Esophagus mucosa (tissue), 1 donor: ENCODE results near the gene ALG5. TPM values are rescaled to one million over a fixed set of nuclear protein-coding genes. Genes with fewer than 3 reads are reported as not detected.

Source experiments
- ATAC-seq: fragments of 200-7000 bp; cut with Tn5 transposase; one replicate; pipeline ENCODE4 v1.9.1; 2020
- total RNA-seq: library from RNA; stranded (reverse); gene quantifications from one replicate; pipeline ENCODE4 v1.2.4, GENCODE V29; 2023
- donor health status: DM: yes; HTN: yes; CAD: no.

Gene ALG5
- total RNA-seq, 1 donor from 2014 or later: 20.0 TPM

DNA sequence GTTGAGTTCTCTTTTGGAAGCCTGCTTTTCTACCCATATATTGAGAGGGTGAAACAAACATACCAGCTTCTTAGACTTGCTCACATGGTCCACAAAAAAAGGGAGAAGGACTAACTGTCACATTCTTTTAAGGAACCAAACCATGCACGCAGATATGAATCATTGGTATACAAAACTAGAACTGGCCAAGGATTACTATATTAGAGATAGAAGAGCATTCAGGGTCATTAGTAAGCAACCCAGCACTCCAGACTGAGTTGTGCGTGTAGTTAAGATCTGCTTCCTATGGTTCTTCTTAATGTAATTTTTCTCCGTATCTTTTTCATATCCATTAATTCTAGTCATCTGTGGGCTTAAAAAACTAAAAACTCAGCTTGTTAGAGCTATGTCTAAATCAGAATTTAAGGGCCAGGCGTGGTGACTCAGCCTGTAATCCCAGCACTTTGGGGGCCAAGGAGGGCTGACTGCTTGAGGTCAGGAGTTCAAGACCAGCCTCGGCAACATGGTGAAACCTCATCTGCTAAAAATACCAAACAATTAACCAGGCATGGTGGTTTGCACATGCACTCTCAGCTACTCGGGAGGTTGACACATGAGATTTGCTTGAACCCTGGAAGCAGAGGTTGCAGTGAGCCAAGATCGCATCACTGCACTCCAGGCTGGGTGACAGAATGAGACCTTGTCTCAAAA lies 19.6 kb downstream of the ALG5 start:
- ATAC-seq: no peak

DNA sequence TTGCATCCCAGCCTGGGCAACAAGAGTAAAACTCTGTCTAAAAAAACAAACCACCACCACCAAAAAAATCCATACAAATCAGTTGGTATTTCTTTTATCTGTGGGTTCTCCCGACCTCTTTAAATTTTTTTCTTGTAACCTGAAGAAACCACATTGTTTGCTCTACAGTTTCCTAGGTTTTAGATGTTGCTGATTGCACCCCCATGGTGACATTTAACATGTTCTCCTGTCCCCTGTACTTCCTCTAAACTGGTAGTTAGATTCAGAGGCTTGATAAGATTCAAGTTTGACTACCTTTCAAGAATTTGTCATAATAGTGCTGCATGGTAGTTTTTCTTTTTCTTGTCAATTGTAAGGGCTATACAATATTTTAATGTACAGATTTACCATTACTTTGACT lies 24.0 kb downstream of the ALG5 start:
- no peak for ATAC-seq

DNA sequence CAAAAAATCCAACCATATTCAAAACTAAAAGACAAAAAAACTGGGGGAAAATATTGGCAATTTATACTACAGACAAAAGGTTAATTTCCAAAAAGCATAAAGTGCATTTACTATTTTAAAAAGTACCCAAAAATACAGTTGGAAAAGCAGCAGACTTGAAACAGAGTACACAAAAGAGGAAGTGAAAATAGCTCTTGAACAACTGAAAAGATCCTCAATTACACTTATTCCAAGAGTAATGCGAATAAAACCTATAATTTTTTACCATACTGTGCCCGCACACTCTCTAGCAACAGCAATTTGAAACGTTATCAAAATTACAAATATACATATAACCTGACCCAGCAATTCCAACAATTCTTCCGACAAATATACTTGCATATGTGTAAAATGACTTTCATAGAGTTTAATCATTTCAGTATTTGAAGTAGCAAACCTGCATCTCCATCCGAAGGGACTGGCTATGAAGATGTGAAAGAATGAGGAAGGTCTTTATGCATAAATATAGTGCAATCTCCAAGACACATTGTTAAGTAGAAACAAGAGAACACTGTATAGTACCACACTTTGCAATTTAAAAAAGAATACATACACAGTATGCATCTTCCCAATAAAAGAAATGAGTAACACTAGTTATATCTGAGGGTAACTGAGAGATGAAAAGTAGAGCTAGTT lies 25.4 kb downstream of the ALG5 start:
- no peak for ATAC-seq

DNA sequence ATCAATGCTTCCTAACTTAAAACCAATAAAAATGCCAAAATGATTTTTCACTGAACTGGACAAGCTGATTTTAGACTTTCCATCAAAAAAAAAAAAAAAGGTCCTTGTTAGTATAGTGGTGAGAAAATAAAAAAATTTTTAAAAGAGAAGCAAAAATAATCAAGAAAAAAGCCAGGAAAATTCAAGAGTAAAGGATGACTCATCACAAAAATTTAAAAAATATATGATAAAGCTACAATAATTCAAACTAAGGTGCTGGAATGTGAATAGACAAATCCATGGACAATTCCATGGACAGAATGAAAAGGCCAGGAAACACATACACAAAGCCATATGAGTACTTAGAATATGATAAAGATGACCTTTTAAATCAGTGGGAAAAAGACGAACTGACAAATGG lies 26.1 kb downstream of the ALG5 start:
- no peak for ATAC-seq

DNA sequence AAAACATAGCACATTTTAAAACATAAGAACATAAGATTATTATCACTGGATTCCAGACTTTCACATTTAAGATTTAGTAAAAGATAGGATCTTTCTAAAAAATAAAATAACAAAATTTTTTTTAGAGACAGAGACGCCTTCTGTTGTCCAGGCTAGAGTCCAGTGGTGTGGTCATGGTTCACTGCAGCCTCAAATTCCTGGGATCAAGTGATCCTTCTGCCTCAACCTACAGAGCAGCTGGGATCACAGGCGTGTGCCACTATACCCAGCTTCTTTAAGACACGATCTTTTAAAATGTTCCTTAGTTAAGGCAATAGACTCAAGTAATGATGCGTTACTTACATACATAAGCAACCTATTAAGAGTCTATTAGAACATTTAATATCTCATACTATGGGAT lies 32.7 kb downstream of the ALG5 start:
- no peak for ATAC-seq

DNA sequence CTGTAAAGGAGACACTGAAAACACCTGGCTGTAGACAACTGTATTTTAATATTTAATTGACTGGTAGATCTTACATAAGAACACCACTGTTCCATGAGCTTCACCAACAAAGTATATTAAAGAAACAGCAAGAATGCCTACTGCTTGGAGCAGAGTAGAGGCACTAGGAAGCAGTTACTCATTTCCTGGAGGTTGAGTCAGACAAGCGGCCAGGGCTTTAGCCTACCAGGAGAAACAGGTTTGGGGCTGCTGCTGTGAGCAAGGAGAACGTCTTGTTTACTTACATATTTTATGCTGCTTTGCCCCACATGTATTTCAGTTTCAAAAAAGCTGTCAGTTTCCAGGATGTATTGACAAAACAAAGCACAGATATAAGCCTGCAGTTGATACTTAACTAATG lies 33.4 kb downstream of the ALG5 start:
- peak; percentile 99 for ATAC-seq

DNA sequence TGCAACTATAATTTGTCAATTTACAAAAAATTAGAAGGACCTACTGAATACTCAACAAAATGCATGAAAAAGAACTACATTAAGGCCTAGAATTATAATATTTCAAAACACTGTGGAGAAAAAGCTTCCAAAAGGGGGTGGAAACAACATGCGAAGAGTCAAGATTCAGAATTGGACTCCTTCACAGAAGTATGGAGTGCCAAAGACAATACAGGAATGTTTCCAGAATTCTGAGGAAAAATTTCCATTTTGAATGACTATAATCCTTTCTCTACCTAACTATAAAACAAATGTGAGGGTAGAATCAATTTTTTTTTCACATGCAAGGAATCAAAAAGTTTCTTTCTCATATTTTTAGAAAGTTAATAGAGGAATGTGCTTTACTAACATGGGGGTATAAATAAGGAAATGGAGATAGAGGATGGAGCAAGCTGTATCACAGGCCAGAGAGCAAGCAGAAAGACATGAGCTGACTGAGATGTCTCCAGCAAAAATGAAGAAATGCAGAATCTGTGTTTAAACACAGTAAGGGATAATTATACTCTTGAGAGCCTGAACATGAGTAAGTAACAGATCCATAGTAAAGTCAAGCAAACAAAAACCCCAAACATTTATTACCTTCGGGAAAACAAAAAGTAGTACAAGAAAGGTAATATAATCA lies 39.6 kb downstream of the ALG5 start:
- ATAC-seq: no peak

DNA sequence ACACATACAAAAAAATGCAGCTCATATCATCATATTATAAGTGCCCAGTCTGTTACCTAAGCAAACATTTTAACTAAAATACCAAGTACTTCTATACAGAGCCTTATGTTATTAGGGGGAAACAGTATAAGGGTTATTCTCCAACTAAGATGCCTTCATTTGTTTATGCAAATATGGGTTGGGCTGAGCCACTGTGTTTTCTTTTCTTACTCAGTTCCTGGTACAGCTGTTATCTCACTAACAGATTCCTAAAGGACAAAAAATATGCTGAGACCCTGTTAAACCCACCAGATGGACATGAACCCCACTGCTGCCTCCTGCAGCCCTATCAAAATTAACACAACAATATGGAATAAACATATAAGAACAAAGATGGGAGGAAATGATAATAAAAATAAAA lies 44.6 kb downstream of the ALG5 start:
- ATAC-seq: no peak

DNA sequence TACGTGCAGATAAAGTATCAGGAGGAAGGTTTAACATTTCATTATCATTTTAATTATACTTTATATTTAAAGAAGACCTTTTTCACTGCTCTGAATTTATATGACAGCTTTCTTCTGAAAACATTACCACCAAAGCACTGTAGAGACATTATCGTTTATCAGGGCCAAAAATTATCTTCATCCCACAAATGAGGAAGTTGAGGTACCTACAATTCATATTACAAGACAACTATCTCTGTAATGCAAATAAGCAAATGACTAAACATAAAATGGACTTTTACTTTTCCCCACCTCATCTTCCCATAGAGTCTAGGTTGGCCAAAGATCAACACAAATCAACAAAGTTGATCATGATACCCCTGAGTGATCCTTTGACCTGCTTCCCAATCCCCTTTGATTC lies 48.2 kb downstream of the ALG5 start:
- ATAC-seq: no peak

DNA sequence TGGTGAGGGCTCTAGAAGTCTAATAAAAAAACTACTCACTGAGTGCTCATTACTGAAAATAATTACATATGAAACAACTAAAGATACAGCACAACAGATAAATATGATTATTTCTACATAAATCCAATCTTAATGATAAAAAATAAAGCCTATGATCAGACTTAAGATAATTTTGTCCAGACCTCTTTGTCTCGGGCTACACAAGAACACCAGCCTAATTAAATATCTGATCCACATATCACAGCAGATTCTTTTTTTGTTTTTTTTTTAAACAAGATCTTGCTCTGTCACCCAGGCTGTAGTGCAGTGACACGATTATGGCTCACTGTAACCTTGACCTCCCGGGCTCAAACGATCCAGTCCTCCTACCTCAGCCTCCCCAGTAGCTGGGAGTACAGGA lies 48.8 kb downstream of the ALG5 start:
- ATAC-seq: no peak

DNA sequence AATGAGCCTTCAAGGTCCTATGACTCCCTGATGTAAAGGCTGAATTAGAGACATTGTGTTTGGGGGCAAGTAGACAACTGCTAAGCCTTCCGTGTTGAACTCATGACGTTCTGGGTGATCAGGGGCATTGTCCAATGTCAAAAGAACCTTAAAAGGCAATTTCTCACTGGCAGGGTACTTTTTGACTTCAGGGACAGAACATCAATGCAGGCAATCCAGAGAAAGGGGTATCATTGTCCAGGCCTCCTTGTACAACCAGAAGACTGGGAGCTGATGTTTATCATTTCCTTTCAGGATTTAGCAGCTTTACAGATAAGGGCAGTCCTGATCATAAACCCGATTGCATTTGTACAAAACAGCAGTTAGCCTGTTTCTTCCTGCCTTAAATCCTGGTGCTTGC lies 54.1 kb downstream of the ALG5 start:
- ATAC-seq: no peak

DNA sequence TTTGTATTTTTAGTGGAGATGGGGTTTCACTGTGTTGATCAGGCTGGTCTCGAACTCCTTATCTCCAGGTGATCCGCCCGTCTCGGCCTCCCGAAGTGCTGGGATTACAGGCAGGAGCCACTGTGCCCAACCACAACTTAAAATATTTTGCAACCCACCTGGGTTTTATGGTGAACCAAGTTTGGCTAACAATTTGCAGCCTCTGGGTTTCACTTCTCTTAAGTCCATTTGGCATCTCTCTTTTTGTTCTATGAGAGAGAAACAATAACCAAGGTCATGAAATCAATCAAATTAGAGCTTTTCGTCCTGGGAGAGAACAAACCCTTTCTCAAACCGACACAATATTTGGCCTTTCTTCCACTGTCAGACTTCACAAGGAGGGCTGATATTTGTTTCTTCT lies 73.5 kb downstream of the ALG5 start:
- no peak for ATAC-seq

DNA sequence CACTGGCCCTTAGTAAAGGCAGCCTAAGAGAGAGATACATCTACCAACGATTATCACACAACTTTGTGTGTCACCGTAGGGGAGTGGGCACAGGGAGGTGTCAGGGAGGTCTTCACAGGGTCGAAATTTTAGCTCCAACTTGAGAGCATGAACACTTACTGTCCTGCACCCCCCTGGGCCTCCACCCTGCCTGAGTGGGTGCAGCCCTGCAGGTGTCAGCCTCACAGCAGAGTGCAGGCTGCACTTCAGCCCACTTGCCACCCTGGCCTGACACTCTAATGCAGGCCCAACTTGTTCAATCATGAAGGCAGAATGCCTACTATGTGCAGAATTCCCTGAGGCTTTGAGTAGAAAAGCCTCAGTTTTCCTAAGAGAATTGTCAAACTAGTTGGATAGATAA lies 75.1 kb downstream of the ALG5 start:
- no peak for ATAC-seq

DNA sequence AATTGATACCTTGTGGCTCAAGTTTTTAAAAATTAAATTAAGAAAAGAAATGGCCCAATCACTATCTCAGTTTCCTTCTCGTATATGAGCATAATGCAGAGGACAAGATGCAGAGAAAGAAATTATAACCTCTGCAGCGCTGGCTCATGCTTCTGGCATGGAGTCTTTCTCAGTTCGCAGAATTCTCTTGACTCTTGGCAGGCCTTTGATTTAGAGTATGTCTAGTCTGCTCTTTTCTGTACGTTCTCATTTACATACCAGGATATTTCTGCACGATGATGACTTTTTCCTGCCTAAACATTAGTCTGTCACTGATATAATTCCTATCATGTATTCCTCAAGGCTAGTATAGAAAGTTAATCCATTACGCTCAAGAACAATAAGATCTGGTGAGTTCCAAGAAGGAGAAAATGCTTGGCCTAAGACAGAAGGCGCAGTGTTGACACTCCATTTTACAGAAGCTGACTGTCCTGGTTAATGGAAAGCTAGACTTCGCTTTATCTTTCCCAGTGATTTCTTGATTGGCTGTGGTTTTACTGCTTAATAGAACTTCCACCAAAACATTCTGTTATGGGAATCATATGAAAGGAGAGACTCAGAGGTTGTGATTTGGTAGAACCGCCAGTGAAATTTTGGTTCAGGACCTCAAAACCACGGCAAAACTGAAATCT lies 77.4 kb downstream of the ALG5 start:
- ATAC-seq: no peak

DNA sequence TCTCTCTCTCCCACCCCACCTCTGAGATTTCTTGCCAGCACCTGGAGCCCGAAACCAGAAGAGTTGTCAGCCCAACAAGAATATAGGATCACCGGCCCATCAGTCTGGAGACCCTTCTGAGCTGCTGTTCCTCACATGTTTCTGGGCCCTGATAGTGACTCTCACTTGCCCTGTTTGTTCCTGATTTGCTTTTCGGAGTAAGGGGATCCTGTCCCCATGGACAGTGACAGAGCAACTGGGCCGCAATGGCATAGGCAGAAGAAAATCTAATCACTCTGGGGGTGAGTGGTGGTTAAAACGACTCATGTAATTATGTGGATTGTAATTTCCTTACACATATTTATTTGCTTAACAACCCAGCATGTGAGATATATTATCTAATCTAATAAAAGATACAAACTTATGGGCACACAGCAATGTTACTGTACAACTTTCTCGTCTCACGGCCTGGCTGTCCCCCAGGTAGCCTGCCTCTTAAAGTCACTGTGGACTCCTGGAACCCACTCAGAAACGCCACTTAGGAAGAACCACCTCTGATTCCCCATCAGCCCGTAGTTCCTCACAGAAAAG lies 78.4 kb downstream of the ALG5 start:
- ATAC-seq: no peak

DNA sequence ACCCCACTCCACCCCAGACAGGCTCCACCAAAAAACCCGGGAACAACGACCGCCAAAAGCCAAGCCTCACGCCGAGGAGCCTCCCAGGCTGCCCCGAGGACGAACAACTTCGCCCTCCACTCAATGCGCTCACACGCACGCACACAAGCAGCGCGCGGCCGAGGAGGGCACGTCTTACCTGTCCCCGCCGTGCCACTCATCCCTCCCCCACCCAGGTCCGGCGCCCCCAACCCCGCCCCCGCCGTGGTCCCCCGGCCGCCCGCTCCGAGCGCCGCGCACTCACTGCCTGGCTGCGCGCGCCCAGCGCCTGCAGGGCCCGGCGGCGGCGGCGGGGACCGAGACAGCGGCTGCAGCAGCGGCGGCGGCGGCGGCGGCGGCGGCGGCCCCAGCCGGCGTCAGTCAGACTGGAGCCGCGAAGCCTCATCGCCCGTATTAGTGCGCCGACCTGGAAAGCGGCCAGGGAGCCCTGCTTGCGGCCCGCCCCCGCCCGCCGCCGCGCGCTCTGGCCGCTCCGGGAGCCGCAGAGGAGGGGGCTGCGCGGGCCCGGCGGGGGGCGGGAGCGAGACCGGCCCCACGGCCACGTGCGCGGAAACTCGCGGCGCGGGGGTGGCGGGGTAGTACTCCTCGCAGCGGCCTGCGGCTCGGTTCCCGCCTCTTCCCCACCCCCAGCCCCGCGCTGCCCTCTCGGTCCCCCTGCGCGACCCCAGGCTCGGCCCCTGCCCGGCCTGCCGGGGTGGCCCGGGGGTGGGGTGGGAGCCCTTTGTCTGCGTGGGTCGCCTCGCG lies 79.1 kb downstream of the ALG5 start, which contains the start of gene SMAD9:
SMAD9 (minus strand) TSS at position 406 of the 783 bp plus-strand sequence. CDS start 40,549 bp downstream, outside the sequence.
- ATAC-seq: peak; percentile 70

DNA sequence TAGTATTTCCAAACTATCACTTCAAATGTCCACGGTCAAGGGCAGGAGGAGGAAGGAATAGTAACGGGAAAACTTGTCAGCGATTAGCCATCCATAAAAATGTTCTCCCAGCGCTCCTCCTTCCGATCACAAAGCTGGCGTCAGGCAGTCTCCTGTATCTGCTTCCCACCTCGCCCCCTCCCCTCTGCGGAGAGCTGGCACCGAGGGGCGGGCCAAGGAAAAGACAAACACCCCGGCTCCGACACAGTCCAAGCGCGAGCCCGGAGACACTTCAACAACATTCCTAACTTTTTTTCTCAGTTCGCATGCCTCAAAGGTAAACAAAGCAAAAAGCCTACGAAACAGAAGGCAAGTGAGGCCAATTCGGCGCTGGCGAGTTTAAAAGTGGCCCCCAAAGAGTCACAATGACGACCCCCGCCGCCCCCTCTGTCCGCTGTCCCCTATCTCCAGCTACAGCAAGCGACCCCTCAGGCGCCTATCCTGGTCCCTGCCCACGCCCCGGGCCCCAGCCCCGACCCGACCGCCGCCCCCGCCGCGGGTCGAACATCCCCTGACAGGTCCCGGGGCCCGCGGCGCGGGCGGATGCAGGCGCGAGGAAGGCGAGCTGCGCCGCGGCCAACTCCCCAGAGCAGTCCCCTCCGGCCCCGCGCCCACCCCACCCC lies 79.8 kb downstream of the ALG5 start:
- peak; percentile 47 for ATAC-seq

DNA sequence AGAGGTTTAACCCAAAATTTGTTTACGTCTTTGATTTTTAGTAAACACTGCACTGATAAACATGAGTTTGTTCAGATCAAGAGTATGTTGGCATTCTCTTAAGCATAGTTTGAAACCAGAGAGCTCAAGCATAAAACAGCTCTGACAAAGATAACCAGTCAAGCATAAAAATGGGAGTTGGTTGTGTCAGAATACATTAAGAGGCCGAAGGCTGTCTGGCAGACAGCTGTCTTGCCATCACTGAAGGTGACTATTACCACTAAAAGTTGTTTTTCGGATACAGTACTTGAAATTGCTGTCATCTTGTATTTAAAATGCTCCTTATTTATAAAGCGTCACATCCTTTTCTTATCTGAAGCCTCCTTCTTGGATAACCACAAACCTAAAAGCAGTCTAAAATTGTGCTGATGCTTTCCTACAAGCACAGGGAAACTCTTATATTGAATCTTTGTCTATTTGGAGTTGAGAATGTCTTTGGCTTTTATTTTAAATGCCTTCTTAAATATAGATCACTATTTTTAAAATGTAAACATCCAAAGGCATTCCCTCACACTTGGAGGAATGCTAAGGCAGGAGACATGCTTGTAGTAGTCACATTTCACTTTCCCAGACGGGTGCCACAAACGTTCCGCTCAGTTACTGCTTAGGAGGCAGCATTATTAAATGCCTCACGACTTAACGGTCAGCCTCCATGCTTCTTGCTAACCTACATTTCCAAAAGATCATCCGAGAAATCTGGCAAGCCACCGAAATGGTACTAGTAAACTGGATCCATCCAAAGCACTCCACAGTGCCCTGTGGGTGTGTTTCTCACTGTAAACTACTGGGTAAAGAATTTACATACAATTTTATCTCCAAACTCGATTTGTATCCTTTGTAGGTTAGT lies 80.7 kb downstream of the ALG5 start:
- no peak for ATAC-seq

DNA sequence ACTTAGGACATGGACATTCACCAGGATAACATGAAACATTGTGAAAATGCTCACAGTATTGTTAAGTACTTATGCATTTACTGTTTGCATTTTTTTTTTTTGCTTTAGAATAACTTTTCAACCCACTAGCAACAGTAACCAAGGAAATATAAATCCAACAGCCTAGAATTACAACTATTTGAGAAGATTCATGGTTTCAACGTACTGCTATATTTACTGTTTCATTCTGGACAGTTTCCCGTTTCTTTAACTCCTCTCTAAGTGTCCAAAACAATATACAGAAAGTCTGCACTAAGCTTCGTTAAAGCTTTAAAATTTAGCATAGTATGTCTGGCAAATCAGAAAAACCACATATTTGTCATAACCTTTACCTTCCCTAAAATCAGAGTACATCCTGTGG lies 81.8 kb downstream of the ALG5 start:
- ATAC-seq: no peak

DNA sequence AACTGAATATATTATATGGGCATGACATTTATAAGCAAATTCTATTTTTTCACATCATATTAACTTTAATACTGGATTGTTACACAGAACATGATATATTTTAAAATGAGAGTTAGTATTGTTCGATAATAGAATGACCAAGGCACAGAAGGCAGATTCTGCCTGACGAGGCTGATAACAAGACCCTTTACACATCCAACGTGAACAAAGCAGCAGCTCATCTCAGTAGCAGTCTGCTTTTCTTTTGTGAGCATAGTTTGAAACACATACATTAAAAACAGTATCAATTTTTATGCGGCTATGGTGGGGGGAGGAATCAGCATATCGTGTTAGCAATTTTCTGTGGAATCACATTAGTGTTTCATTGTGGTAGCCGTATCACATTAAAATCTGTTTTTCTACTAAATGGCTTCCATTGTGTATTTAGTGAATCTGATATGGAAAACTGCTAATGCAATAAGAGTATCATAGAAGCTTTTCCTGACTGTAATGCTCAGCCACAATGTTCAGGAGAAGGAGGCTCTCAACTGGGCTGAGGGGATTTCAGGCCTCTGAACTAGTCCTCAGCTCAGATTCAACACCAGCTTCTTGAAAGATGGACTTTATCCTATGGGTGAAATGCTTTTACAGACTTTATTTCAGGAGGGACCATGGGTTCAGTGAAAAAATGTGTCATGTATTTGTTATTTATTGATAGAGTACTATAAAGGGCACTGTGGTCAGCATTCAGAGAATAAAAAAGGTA lies 83.1 kb downstream of the ALG5 start:
- ATAC-seq: no peak
